ENCODE results near the gene KIF13A.

The KIF13A gene

GRCh38 chr6:17710331-17710730 lies 277.1 kb downstream of the KIF13A start:
- no peaks in the 10 kb centered on the region for H3K9me3 Mint-ChIP-seq
- H3K27ac Mint-ChIP-seq: no peak overlapping the region
- no peak overlapping the region for H3K4me3 Mint-ChIP-seq
- TF ChIP-seq, protein P1, sequence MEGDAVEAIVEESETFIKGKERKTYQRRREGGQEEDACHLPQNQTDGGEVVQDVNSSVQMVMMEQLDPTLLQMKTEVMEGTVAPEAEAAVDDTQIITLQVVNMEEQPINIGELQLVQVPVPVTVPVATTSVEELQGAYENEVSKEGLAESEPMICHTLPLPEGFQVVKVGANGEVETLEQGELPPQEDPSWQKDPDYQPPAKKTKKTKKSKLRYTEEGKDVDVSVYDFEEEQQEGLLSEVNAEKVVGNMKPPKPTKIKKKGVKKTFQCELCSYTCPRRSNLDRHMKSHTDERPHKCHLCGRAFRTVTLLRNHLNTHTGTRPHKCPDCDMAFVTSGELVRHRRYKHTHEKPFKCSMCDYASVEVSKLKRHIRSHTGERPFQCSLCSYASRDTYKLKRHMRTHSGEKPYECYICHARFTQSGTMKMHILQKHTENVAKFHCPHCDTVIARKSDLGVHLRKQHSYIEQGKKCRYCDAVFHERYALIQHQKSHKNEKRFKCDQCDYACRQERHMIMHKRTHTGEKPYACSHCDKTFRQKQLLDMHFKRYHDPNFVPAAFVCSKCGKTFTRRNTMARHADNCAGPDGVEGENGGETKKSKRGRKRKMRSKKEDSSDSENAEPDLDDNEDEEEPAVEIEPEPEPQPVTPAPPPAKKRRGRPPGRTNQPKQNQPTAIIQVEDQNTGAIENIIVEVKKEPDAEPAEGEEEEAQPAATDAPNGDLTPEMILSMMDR (IDR thresholded peaks at IDR 0.05; ENCODE audit: unreplicated experiment in 3 of 3): no peak
- H3K4me1 Mint-ChIP-seq: peaks cover 5% of the 10 kb centered on the region
- H3K27me3 Mint-ChIP-seq (ENCODE audit: low read depth): no peaks in the 10 kb centered on the region
- H3K36me3 Mint-ChIP-seq (ENCODE audit: low read depth): no peaks in the 10 kb centered on the region

- Mint-ChIP-seq H3K27me3 (ENCODE audit: low read depth) (no peaks in the 10 kb centered on the region), H3K9me3 (no peaks in the 10 kb centered on the region), H3K4me3 (no peak overlapping the region), H3K4me1 (peaks cover 6% of the 10 kb centered on the region), H3K27ac (no peak overlapping the region), H3K36me3 (ENCODE audit: low read depth) (no peaks in the 10 kb centered on the region)
- TF ChIP-seq, protein P1 (IDR thresholded peaks at IDR 0.05; ENCODE audit: unreplicated experiment in 3 of 3): no peak
These were observed 278.0 kb downstream of the KIF13A start for GRCh38 chr6:17709476-17709875.

Data from nephron (organoid).